Smooth muscle cell of the umbilical artery (primary cell): Measurements from ENCODE around the gene OR10X1. TPM values are rescaled to one million over a fixed set of nuclear protein-coding genes. Genes with fewer than 3 reads are reported as not detected.

Experiments used
- total RNA-seq: library from RNA; depleted of rRNA; stranded (reverse); fragments of >200 nt; gene quantifications from 2 replicates; pipeline ENCODE4 v1.2.3, GENCODE V29; 2014

The OR10X1 gene
- total RNA-seq: not detected in 2 replicates

GRCh38 chr1:158579733-158580132, at the start of gene OR10X1:
Gene OR10X1, minus strand, starts transcription at chr1:158579899. Its CDS starts 0 bp downstream, at chr1:158579899.

GRCh38 chr1:158604968-158605367, 25.3 kb upstream of the OR10X1 start, which contains the start of gene OR10Z1:
Gene OR10Z1, plus strand, starts transcription at chr1:158605268. Its CDS starts 1,171 bp downstream, at chr1:158606439.

GRCh38 chr1:158570480-158570879, 9.2 kb downstream of the OR10X1 start, which contains the start of gene OR6P1:
Gene OR6P1, minus strand, starts transcription at chr1:158570580. Its CDS starts 6,976 bp downstream, at chr1:158563604.

GRCh38 chr1:158554352-158554751, 25.3 kb downstream of the OR10X1 start, which contains the start of gene OR6Y1:
Gene OR6Y1, minus strand, starts transcription at chr1:158554405. Its CDS starts 6,300 bp downstream, at chr1:158548105.

Other genes with a start within 250 kb of the OR10X1 start
- not detected in 2 replicates for gene CD1B, start 248.4 kb downstream of the OR10X1 start, total RNA-seq
- not detected in 2 replicates for gene CD1E, start 226.0 kb downstream of the OR10X1 start, total RNA-seq
- gene OR10T2, start 180.4 kb downstream of the OR10X1 start, total RNA-seq: not detected in 2 replicates
- not detected in 2 replicates for gene OR10K2, start 153.7 kb downstream of the OR10X1 start, total RNA-seq
- gene OR10K1, start 118.1 kb downstream of the OR10X1 start, total RNA-seq: not detected in 2 replicates
- not detected in 2 replicates for gene OR10R2, start 107.7 kb downstream of the OR10X1 start, total RNA-seq
- gene OR6Y1, start 25.5 kb downstream of the OR10X1 start, total RNA-seq: not detected in 2 replicates
- gene OR6P1, start 9.3 kb downstream of the OR10X1 start, total RNA-seq: not detected in 2 replicates
- not detected in 2 replicates for gene OR10Z1, start 25.4 kb upstream of the OR10X1 start, total RNA-seq
- 0.05 TPM in 1 of 2 replicates, not detected in the other for gene SPTA1, start 106.8 kb upstream of the OR10X1 start, total RNA-seq
- gene OR6K2, start 120.8 kb upstream of the OR10X1 start, total RNA-seq: not detected in 2 replicates
- not detected in 2 replicates for gene OR6K3, start 140.8 kb upstream of the OR10X1 start, total RNA-seq
- not detected in 2 replicates for gene OR6K6, start 174.8 kb upstream of the OR10X1 start, total RNA-seq
- gene OR6N1, start 192.3 kb upstream of the OR10X1 start, total RNA-seq: not detected in 2 replicates
- not detected in 2 replicates for gene OR6N2, start 201.3 kb upstream of the OR10X1 start, total RNA-seq